Measurements from ENCODE around the gene PHOX2B.

Gene PHOX2B

DNA sequence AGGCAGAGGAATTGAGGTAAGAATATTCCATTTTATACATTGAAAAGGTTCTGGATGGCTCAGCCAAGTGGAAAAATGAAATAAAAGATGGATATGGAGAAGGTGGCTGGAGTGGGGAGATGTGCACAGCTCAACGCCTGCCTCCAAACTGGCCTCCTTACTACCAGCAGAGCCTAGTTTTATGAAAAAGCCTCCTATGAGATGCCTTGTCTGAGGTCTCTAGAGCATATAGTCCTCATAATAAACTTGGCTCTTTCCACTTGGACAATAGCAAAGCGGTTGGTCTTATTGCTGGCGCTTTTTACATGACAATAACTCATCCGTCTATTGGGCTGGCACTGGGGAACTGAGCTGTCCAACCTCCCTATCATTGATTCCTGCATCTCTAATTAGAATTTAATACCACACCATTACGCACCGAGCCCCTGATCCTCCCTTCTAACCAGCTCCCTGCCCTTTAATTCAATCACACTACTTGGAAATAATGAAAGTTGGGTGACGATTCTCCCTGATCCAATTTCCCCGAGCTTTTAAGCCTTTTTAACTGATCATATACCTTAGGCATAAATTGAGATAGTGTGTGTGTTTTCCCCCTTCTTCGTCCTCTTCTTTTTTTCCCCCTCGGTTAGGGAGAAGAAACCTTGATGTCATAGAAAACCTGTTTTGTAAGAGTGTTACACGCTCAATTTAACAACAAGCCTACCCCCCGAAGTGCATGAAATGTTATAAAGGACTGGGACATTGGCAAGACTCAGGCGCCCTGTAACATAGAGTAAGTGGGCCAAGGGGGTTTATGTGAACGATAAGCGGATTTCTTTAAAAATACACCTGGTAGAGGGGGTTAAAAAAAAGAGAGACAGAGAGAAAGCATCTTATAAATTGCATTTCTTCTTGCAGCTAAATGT is at the start of gene PHOX2B:
Gene PHOX2B (minus strand): TSS at position 155 of the 905 bp plus-strand sequence. CDS start 115 bp downstream, at position 40.
- DNase-seq = no peak

DNA sequence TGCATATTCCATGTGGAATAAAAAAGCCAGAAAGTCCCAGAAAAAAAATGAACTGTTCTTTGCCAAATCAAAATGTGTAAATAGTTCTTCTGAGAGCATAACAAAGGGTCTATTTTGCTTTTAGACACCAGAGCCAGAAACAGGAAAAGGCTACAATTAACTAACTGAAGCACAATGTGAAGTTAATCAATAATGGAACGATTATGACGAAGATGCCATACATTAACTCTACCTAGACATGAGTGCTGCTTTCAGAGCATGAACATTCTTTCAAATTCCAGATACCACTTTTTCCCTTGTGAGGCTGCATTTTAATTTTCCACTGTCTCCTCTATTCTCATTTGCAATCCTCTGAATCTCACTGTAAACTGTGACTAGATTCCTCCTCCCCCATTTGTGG is 48.7 kb upstream of the PHOX2B start:
- no peak for DNase-seq

DNA sequence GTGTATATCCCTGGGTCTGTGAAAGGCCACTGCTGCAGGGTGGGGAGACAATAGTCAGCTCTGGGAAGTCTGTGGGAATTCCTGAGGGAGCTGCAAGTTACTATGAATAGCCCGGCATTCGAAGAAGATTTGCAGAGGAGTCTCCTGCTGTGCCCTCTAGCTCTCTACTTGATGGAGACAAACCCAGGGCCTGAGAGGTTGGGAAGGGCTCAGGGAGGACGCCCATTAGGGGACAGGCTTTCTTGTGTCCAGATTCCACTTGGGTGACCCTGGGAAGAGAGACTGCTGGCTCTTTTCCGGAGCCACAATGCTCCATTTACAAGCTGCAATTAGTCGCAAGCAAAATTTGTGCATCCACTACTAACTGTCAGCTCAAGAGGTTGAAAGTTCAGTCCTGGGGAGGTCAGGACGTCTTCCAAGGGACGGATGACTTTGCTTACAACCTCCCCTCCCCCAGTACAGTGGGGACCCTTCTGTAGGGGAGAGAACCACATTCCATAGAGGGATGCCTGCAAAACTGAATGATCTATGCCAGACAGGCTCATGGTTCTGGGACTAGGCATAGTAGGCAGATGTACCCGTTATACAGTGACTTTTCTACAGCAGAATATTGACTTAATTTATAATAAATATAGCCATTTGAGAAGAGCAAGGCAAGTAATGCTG is 48.2 kb upstream of the PHOX2B start:
- no peak for DNase-seq

DNA sequence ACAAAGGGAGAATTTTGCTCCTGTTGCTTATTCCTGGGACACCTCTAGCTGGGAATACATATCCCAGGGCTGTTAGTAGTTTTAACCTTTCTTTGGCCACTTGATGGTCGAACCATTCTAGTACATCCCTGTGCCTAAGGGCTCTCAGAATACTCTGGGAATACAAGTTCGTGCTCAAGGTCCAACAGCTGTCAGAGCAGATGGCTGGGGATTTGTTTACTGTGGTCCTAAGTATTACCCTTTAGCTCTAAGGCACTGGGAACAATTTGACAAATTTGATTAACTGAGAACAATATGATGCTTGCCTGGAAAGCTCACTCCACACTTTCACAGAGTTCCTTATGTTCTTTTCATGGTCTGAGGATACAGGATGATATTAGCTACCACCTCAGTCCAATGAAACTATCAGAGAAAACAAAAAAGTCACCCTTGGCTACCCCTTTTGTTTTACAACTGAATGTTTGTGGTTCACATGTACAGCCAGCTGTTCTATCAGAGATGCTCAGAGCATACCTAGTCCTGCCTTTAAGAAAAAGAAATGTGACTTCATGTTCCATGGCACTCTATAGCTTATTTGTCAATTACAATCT is 47.4 kb upstream of the PHOX2B start:
- no peak for DNase-seq

DNA sequence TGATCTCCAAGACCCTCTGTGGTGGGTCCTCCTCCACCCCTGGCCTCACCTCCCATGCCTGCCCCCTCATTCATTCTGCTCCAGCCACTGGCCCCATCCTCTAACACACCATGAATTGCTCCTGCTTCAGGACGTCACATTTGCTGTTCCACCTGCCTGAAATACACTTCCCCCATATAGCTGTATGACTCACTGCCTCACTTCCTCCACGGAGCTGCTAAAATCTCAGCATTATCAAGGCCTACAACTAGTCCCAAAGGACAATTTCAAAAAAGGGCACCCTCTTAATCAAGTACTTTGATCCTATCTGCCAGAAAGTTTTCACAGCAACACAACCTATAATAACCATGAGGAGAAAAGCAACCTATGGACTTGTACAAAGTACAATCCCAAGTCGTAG is 43.6 kb upstream of the PHOX2B start:
- DNase-seq = no peak

DNA sequence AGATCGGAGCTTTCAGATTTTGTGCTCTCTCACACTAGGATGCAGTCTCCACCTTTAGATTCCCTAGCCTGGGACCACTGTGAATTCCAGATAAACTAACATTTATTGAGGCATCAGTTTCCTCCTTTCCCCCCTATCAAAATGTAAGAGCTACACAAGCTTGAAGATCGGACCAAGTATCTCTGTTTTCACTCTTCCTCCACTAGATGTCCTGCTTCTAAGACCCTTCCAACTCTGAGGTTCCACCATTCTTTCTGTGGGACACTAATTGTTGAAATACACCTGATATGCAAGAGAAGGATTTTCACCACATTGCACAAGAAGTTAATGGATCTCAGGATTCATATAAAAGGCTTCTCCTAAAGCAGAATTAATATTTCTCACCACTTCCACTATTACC is 43.0 kb upstream of the PHOX2B start:
- DNase-seq = no peak

DNA sequence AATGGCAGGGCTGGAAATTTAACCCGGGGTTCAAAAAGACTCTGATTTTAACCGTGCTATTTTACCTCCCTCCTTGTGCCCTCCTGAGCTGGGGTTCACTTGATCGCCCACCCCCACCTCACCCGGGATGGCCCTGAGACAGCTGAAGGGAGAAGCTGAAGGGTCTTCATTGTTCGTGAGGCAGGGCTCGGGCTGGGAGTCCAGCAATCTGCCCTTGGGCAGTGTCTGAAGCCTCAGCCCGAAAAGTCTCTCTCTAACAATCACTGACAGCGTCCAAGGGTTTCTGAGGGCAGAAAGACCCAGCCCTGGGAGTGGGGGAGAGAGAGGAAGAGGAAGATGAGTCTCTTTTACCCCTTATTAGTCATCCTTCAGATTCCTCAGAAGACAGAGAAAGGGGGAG is 39.4 kb upstream of the PHOX2B start:
- no peak for DNase-seq

DNA sequence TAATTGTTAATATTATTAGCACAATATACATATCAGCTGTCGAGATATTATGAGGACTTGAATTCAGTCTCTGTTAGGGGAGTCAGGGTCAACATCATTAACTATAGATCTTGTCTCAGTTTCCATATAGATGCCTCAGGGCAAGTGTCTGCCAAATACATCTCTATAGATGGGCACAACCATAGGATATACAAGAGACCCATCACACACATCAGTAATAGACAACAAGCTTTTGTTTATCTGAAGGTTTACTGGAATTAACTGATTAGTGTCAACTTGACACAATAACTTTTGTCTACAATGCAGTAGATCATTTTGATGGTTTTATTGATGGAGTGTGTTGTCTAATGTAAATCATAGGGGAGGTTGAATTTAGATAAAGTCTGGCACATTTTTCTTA is 37.1 kb upstream of the PHOX2B start:
- no peak for DNase-seq

DNA sequence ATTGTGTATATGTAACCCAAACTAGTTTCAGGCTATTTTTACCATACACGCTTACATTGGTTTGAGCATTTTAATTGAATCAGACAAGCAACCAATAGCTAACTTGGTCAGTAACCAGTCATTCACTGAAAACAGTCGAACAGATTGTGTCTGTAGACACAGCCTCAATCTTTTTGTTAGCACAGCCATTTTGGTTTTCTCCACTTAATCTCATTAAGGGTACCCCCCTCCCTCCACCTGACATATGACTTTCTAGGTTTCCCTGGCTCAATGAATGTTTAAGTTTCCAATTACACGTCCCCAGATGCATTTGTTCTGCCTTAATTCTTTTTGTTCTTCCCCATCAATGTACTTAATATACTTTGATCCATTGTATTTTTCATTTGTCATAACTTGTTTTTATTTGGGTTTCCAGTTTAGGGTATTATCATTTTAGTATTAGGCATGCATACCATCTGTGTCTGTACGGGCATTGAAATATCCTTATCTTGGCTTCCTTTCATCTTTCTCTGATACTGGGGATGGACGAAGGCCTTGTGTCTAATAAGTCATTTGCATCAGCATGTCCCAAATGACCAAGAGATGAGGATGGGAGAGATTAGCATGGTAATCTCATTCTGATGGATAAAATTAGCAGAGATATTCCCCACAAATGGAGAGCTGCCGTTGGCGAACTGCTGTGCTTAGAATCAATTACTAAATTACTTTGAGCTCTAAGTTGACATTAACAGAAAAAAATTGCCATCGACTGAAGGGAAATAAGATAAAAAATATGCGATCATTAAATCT is 35.9 kb upstream of the PHOX2B start:
- no peak for DNase-seq

DNA sequence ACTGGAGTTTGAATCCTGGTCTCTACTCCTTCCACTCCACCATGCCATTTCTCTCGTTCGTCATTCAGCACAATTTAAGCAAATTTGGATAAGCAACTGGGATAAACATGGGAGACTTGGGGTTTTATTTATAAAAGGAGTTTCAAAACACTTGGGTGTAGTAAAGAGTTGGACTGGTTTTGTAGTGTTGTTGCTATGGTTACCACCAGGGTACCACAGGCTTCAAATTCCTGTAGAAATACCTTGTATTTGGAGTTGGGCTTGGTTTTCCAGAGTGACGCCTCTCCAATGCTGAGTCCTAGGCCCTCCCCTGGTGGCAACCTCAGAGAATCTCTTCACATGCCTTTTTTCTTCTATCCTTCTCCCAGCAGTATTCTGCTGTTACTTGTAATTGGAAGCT is 27.9 kb upstream of the PHOX2B start:
- no peak for DNase-seq

DNA sequence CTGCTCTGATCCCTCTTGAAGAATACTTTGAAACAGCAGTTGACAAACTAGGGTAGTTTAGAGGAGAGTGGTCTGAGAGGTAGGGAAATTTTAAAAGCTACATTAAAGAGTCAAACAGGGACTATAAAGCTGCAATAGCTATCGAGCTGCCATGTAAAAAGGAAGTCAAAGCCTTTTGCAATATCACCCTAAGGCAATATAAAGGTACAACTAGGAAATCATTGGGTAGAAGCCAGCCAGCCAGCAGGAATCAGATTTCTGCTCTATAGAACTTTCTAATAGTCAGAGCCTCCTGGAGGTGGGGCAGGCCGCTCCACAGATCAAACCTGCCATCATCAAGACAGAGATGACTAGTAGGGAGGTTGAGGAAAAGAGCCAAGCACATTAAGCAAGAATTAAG is 15.2 kb upstream of the PHOX2B start:
- no peak for DNase-seq

DNA sequence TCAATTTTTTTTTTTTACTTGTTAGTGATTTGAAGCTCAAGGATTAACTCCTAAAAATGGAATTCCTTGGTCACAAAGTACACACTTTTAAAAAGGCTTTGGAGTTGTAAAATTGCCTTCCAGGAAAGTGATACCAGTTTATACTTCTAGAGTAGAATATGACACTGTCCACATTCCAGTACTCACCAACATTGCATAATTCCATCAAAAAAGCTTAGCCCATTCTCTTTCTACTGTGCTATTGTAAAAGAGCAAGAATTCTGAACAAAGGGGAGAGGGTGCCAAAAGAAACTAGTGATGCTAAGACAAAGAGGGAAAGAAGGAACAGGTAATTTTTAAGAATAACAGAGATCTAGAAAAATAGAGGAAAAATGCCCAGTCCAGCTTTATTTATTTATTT is 10.4 kb upstream of the PHOX2B start:
- DNase-seq = no peak

DNA sequence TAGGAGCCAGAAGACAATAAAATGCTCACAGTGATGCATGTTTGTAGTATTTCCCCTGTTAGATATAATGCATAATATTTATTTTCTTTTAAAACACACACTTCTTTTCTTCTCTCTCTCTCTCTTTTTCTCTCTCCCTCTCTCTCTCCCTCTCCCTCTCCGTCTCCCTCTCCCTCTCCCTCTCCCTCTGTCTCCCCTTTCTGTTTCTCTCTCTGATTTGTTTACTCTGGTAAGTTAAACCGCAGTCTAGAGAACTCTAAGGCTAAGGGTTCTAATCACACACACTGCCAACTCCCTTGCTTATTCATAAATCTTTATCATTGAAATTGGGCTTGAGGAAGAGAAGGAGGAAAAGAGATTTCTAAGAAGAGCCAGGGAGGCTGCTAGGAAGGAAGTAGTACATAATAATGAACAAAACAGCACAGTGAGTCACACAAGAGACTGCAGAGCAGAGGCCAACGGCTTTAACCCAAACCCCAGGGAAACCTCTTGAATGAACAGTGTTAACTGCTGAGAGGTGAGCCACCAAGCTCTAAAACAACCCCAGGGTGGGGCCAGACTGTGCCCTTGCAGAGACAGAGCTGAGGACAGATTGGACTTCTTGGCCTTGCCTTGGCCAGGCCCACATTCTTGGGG is 9.1 kb upstream of the PHOX2B start:
- DNase-seq = no peak

DNA sequence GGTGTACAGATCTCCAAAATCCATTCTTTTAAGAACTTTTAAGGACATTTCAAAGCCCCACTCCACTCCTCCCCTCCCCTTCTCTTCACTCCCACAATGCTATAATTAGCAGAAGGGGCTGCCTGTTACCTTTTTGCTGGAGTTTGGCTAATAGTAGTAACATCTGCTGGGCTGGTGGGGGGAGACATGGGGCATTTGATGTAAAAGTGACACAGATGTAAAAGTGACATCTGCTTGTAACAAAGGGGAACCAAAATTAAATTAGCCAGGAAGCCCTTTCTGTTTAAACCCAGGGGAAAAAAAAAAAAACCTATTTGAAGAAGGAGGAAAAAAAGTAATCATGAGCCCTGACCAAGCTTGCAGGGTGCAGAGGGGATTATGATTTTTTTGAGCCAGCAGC is 5.4 kb upstream of the PHOX2B start:
- DNase-seq = no peak

DNA sequence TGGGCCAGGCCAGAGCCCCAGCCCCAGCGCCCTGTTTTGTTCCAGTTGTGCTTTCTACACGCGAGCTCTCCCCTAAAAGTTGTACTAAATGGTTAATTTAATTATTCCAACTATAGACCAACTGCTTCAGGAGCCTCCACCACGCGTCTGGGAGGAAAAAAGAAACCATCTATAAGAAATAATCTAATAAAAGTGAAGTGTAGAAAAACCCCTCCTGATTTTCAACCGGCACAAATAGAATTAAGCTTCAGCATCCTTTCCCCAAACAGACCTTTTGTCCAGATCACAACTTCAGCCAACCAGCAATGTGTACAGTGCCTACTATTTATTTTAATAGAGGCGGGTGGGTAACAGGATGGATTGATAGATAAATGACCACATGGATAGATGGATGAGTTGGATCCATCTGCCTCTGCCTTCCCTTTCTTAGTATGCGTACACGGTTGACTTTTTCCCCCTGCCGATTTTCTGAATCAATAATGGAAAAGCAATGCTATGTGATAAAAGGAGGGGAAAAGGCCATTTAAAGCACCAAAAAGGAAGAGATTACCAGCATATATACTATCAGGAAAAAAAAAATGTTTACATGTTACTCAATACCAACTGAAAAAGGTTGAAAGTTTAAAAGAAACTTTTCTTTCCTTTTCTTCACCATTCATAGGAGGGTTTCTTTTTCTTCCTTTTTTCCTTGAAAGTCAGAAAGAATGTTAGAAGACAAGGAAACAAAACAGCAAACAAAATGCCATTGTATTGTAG is 3.7 kb upstream of the PHOX2B start:
- no peak for DNase-seq

DNA sequence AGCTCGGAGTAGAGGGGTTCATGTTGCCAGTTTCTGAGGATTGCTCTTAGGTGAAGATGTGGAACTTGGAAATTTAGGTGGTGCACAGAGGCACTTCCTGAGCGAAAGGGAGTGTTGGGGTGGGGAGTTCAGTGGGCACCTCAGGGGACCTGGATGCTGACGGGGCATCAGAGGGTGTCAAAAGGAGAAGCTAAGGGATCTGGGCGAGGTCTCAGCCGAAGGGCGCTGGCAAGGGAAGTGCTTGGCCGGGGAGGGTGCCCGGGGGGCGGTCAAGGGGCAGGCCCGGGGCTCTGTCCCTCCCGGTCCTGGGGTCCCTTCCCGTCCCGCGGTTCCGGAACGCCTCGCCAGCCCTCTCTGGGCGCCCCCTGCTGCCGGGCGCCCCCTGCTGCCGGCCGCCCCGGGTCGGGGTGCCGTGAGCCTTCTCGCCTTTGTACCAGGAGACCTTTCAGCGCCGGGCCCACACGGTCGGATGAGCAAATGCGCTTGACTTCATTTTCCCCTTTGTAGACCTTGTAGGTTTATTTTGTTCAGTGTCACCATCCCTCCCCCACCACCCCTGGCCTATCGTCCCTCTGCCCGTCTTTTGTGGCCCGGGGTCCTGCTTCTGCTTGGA is 3.0 kb upstream of the PHOX2B start:
- no peak for DNase-seq

DNA sequence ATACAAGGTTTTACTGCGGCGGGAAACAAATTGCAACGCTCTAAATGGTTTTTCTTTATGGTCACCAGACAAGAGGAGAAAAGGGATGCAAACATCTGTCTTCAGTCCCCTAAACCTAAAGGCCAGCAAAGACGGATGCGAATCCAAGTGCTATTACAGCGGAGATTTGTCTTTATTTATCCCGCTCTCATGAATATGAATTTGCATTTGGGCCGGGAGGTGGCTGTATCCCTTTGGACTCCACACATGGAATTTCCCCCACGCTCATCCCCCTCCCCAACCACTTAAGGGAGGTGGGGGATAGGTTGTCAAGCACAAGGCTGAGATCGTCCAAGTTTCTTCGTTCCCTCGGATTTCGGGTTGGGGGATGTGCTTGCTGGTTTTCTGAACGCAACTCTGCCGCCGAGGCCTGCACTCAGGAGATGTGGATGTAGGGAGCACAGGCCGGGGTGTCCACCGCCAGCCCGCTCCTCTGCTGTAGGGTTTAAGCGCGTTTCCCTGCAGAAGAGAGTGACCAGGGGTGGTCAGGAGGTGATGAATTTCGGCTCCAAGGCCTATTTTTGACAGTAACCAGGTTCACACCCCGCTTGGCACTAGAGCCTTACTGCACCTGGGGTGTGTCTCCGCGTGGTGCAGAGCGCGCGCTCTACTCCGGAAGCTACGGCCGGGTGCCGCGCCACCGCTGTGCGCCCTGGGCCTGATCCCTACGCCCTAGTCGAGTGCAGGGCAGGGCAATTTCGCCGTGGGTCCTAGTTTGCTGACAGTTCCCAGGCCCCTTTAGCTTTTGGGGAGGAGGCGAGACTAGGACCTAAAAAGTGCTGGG is 2.3 kb upstream of the PHOX2B start:
- DNase-seq = no peak

DNA sequence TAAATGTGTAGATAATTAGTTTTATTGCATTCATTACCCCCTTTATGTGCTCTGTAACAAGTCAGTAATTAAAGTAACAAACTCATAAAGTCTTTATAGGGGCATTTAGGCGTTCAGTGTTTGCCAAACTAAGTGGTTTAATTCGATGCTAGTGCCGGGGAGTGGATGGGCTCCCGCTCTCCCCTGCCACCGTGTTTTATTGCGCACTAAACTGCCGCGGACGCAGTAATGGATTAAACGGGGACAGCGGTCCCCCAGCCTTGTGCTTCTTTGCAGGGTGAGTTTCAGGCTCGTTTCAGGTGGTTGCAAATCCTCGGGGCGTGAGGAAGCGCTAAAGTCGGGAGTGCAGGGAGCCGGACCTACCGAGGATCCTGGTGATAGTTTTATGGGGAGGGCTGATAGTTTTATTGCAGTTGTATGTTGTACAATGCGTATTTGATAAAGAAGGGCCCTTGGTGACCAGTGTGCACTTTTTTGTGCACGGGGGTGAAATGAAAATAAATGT is 1.6 kb upstream of the PHOX2B start:
- no peak for DNase-seq

DNA sequence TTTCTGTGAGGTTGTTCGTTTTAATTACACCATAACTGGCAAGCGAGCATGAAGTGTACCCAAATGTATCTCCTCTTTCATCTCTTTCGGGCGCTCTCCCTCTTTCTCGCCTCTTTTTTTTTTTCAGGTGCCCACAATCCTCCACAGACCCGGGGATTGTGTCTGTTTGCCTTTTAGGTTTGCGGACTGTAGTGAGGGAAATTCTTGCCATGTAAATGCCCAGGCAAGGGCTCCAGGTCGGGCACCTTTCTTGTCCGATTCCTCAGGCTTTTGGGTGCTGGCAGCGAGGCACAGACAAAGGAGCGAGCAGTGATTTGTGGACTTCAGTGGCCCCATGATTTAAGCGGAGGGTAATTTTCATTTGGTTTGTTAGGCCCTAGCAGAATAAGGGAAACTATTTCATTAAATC is 1.1 kb upstream of the PHOX2B start:
- DNase-seq = no peak

DNA sequence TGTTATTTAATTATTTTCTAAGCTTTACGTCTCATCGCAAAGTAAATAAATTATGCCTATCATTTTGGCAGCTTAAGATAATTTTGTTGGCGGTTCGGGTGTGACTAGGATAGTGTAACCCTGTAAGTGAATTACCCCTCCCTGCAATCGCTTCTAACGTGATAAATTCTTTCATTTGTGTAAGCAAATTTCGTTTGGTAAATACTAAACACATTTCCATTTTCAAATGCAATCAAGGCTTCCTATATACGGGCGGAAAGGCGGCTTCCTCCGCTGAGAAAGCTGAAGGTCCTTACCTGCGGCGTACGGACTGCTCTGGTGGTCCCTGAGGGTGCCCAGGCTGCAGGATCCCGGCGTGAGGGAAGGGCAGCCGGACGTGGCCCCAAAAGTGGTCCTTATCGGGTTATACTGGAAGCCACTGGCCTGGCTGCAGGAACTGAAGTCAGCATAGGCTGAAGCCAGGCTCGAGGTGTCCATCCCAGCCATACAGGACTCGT is 403 bp downstream of the PHOX2B start:
- DNase-seq = no peak

Measured in stimulated activated CD4-positive, alpha-beta T cell treated with anti-CD3 and anti-CD28 coated beads, Interleukin-4, amount 100 ng/mL, for 1 hour (primary cell).